OCI-LY7 (cell line): Measurements from ENCODE around the gene MECR.

ENCODE experiments used
- EZH2phosphoT487 ChIP-seq: fragments of 200-600 bp; sonication (generic); IDR thresholded peaks from 2 replicates; pipeline ENCODE4 v1.6.1; 2018; ENCODE audit warnings: low read depth, borderline replicate concordance, mild to moderate bottlenecking, mixed run types, antibody characterized with exemption, low read length, moderate library complexity, mixed read lengths
- TF ChIP-seq, protein P1 (sequence below): fragments of 200-600 bp; sonication (generic); conservative IDR thresholded peaks from 2 replicates; pipeline ENCODE4 v1.5.1; 2014; ENCODE audit warnings: mild to moderate bottlenecking, antibody characterized with exemption, low read length, moderate library complexity, mixed read lengths

DNA sequence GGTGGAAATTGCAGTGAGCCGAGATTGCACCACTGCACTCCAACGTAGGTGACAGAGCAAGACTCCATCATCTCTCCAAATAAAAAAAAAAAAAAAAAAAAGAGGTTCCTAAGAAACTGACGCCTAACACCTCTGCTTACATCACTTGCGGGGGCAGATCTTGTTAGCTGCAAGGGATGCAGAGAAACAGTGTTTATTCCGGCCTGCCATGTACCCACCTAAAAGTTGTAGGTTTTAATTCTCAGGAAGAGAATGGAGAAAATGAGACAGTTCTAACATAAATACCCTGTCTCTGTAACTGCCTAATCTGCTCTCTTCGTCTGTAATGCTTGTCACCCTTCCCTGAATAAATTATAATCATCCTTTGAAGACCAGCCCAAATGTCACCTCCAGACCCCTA is 40.0 kb downstream of the MECR start:
- TF ChIP-seq, protein P1, sequence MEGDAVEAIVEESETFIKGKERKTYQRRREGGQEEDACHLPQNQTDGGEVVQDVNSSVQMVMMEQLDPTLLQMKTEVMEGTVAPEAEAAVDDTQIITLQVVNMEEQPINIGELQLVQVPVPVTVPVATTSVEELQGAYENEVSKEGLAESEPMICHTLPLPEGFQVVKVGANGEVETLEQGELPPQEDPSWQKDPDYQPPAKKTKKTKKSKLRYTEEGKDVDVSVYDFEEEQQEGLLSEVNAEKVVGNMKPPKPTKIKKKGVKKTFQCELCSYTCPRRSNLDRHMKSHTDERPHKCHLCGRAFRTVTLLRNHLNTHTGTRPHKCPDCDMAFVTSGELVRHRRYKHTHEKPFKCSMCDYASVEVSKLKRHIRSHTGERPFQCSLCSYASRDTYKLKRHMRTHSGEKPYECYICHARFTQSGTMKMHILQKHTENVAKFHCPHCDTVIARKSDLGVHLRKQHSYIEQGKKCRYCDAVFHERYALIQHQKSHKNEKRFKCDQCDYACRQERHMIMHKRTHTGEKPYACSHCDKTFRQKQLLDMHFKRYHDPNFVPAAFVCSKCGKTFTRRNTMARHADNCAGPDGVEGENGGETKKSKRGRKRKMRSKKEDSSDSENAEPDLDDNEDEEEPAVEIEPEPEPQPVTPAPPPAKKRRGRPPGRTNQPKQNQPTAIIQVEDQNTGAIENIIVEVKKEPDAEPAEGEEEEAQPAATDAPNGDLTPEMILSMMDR, result no peak
- TF ChIP-seq EZH2phosphoT487, result no peak
